ENCODE measurements around the gene NAGLU.
A peak's percentile ranks its signal among the peaks of the same experiment; 100 is the strongest.

NAGLU gene

DNA sequence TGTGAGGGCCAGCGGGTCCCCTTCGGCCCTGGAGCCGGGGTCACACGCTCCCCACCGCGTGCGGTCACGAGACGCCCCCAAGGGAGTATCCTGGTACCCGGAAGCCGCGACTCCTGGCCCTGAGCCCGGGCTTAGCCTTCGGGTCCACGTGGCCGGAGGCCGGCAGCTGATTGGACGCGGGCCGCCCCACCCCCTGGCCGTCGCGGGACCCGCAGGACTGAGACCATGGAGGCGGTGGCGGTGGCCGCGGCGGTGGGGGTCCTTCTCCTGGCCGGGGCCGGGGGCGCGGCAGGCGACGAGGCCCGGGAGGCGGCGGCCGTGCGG is at the start of gene NAGLU:
TSS of gene NAGLU (plus strand) at position 194 of the 324 bp plus-strand sequence. CDS start at position 226, 32 bp downstream.
- ATAC-seq (replicated peaks) (peak; percentile 93 to 95), DNase-seq (peak; percentile 92)
- Mint-ChIP-seq H3K4me1 (peaks cover 24 to 46% of the 10 kb centered on the region in 2 donors), H3K4me3 (peak within 1 kb of the TSS; percentile 96 to 98), H3K27ac (peak within 1 kb of the TSS; percentile 94), H3K36me3 (peaks cover 24 to 25% of the 10 kb centered on the region in 2 donors), H3K9me3 (no peaks in the 10 kb centered on the region), H3K27me3 (no peaks in the 10 kb centered on the region)

DNA sequence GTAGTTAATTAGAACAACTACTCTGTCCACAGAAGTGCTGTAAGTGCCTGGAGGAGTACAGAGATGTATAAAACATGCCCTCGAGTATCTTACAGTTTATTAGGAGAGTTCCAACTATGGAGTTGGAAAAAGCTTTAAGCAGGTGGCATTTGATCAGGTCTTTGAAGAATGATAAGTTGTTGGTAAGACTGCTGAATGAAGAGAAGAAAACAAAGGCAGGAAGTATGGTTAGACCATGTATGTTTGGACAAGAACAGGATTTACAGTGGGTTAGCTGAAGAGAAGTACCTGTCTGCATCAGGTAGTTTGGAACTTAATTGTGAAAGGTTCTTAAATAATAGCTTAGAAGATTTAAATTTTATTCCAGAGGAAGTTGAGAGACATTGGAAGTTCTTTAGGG is 48.0 kb upstream of the NAGLU start:
- Mint-ChIP-seq H3K4me1 (peaks cover 2 to 10% of the 10 kb centered on the region in 2 donors), H3K4me3 (no peak overlapping the region), H3K36me3 (peaks cover 35% of the 10 kb centered on the region in 2 donors), H3K27ac (no peak overlapping the region), H3K9me3 (no peaks in the 10 kb centered on the region), H3K27me3 (no peaks in the 10 kb centered on the region)
- ATAC-seq (replicated peaks) = no peak
- no peak for DNase-seq

DNA sequence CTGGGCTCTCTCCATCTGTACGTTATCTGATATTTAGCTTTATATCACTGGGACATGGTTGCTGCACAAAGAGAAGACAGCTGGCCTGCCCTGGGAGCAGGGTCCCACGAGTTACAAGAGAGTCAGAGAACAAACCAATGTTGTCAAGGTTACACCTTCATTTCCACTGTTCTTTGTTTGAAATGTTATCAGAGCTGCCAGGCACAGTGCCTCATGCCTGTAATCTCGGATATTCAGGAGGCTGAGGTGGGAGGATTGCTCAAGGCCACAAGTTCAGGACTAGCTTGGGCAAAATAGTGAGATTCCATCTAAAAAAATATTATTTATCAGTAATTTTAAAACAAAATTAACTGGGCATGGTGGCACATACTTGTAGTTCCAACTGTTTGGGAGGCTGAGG is 42.7 kb upstream of the NAGLU start:
- Mint-ChIP-seq H3K36me3 (peaks cover 42 to 49% of the 10 kb centered on the region in 2 donors), H3K27me3 (no peaks in the 10 kb centered on the region), H3K4me1 (peaks cover 9 to 16% of the 10 kb centered on the region in 2 donors), H3K27ac (no peak overlapping the region), H3K4me3 (no peak overlapping the region), H3K9me3 (no peaks in the 10 kb centered on the region)
- no peak for DNase-seq
- no peak for ATAC-seq (replicated peaks)

DNA sequence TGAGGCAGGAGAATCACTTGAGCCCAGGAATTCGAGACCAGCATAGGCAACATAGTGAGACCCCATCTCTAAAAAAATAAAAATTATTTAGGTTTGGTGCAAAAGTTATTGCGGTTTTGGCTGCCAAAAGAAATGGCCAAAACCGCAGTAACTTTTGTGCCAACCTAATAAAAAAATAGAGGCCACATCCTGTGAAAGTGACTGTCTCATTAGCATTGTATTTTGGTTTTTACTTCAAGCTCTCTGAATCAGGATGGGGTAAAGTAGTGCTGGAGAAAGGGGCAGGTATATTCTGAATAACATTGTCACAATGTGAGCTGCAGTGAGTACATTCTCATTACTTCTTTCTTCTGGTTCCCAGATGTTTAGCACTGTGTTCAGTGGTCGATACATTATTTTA is 41.4 kb upstream of the NAGLU start:
- ATAC-seq (replicated peaks) (no peak), DNase-seq (no peak)
- no peaks in the 10 kb centered on the region for H3K9me3 Mint-ChIP-seq
- H3K4me1 Mint-ChIP-seq = peaks cover 9 to 16% of the 10 kb centered on the region in 2 donors
- no peaks in the 10 kb centered on the region for H3K27me3 Mint-ChIP-seq
- H3K4me3 Mint-ChIP-seq = no peak overlapping the region
- H3K27ac Mint-ChIP-seq = no peak overlapping the region
- peaks cover 36 to 46% of the 10 kb centered on the region in 2 donors for H3K36me3 Mint-ChIP-seq

DNA sequence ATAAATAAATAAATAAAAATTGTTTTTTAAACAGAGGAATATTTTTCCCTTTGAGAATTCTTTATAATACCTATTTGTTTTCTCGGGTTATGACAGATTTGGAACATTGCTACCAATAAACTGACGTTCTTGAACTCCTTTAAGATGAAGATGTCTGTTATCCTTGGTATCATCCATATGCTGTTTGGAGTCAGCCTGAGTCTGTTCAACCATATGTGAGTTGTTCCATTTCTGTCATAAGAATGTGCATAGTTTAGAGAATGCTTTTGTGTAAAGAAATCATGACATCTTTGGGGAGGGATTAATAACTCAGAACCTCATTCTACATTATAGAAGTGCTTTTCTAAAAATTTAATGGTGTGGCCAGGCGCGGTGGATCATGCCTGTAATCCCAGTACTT is 37.2 kb upstream of the NAGLU start:
- H3K36me3 Mint-ChIP-seq = peaks cover 42 to 52% of the 10 kb centered on the region in 2 donors
- ATAC-seq (replicated peaks) (no peak), DNase-seq (no peak)
- H3K27ac Mint-ChIP-seq = no peak overlapping the region
- no peaks in the 10 kb centered on the region for H3K27me3 Mint-ChIP-seq
- no peaks in the 10 kb centered on the region for H3K9me3 Mint-ChIP-seq
- H3K4me3 Mint-ChIP-seq = no peak overlapping the region
- peaks cover 11 to 16% of the 10 kb centered on the region in 2 donors for H3K4me1 Mint-ChIP-seq

DNA sequence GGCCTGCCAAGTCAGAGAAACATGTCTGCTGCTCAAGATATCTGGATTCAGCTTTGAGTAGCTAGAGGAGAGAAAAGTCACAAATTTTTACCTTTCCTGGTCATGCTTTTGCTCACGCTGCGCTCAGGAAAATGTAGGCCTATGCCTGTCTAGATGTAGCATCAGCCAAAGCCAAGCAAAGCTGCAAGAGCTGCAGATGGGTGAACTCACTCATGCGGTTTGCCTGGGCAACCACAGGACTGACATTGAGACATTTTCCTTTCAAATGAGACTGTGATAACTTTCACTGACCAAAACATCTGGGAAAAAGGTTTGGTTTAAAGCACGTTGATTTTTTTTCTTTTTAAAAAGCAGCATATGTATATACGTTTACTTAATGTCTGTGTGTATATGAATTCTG is 34.0 kb upstream of the NAGLU start:
- no peaks in the 10 kb centered on the region for H3K27me3 Mint-ChIP-seq
- H3K4me1 Mint-ChIP-seq = peaks cover 0 to 2% of the 10 kb centered on the region in 2 donors
- H3K27ac Mint-ChIP-seq = peak overlapping the region; percentile 25
- no peaks in the 10 kb centered on the region for H3K9me3 Mint-ChIP-seq
- H3K36me3 Mint-ChIP-seq = peaks cover 38 to 52% of the 10 kb centered on the region in 2 donors
- DNase-seq (no peak), ATAC-seq (replicated peaks) (no peak)
- H3K4me3 Mint-ChIP-seq = no peak overlapping the region

DNA sequence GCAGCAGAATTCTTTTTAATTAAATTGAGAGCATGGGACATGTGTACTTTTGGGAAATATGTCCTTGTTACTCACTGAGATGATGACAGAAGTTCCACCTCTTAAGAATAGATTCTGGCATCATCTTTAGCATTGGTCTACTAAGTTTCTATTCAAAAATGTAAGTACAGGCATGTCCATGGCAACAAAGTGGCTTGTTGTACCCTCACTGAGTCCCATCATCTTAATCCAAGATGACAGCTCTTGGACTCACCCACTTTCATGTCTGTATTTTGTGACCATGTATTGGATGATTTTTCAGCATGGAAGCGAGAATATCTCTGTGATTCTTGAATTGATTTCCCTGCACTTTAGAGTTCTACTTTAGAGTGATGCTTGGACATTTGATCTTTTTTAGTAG is 33.1 kb upstream of the NAGLU start:
- Mint-ChIP-seq H3K27me3 (no peaks in the 10 kb centered on the region), H3K4me1 (peaks cover 0 to 2% of the 10 kb centered on the region in 2 donors), H3K4me3 (no peak overlapping the region), H3K27ac (no peak overlapping the region), H3K36me3 (peaks cover 42 to 61% of the 10 kb centered on the region in 2 donors), H3K9me3 (no peaks in the 10 kb centered on the region)
- ATAC-seq (replicated peaks) (no peak), DNase-seq (no peak)

DNA sequence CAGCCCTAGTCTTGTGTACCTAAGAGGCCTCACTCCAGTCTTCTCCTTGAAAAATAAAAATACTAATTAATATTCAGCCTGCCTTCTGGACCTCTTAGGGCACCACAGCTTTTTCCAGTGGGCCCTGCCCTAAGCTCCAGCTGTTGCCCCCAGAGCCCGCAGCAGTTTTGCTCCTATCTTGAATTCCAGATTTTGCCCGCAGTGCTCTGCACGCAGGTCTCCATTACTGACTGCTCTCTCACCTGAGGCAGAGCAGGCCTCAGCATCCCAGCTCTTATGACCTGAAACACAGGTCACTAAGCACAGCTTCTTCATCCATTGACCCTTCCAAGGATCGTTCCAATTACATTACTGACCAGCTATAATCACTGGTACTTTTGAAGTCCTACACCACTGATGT is 28.4 kb upstream of the NAGLU start:
- no peaks in the 10 kb centered on the region for H3K27me3 Mint-ChIP-seq
- ATAC-seq (replicated peaks) (no peak), DNase-seq (no peak)
- peaks cover 68 to 91% of the 10 kb centered on the region in 2 donors for H3K36me3 Mint-ChIP-seq
- H3K9me3 Mint-ChIP-seq = no peaks in the 10 kb centered on the region
- H3K4me1 Mint-ChIP-seq = peaks cover 39 to 42% of the 10 kb centered on the region in 2 donors
- H3K27ac Mint-ChIP-seq = no peak overlapping the region
- no peak overlapping the region for H3K4me3 Mint-ChIP-seq

DNA sequence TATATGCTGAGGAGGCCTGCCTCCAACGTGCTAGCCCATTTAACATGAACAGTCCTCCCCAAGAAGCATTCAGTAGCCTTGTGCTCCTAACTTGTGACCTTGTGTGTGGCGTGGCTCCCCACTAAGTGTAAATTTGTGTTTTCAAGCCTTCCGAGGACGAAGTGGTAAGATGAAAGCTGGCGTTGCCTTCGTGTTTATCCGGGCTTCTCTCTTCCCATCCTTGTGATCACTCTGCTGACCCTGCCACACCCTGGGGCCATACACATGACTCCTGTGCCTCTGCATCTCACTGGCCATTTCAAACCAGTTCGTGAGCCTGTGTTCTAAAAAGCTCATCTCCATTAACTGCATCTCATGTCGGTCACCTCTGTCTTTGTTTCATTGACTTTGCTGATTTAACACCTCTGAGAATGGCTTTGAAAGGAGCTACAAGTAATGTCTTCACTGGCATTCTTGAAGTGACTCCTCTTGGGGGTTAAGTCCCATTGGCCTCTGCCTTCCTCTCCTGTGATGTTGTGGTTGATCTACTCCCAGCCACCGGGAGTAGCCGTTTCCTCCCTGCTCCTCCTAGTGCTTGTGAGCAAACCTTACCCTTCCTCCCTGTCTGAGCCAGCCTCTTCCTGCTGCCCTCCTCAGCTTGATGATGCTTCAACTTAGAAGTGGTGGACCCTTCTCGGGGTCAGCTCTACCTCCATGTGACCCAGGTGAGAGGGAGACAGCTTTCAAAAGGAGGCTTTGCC is 27.4 kb upstream of the NAGLU start:
- peak overlapping the region; percentile 25 for H3K27ac Mint-ChIP-seq
- peak overlapping the region in 1 of 2 donors; percentile 12 for H3K4me3 Mint-ChIP-seq
- no peaks in the 10 kb centered on the region for H3K9me3 Mint-ChIP-seq
- ATAC-seq (replicated peaks) (no peak), DNase-seq (no peak)
- H3K4me1 Mint-ChIP-seq = peaks cover 45 to 46% of the 10 kb centered on the region in 2 donors
- no peaks in the 10 kb centered on the region for H3K27me3 Mint-ChIP-seq
- peaks cover 66 to 89% of the 10 kb centered on the region in 2 donors for H3K36me3 Mint-ChIP-seq

DNA sequence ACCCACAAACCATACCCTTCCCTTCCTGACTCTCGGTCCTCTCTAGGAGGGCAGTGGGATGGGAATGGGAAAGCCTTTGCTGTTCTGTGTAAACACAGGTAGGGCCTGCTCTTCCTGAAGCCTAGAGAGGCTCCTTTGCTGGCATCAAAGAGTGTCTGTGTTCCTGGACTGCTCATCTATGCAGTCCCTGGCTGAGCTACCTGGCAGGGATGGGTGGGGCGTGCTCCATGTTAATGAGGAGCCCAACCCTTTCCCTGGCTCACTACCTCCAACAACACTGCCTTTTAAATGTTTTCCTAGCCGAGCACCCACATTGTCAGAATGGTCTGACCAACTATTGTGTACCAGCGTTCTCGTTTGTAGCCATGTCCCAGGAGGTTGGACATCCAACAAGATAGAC is 26.6 kb upstream of the NAGLU start:
- Mint-ChIP-seq H3K27ac (no peak overlapping the region), H3K9me3 (no peaks in the 10 kb centered on the region), H3K4me1 (peaks cover 46 to 49% of the 10 kb centered on the region in 2 donors), H3K27me3 (no peaks in the 10 kb centered on the region), H3K36me3 (peaks cover 64 to 87% of the 10 kb centered on the region in 2 donors), H3K4me3 (peak overlapping the region; percentile 11 to 48)
- ATAC-seq (replicated peaks) (no peak), DNase-seq (no peak)

DNA sequence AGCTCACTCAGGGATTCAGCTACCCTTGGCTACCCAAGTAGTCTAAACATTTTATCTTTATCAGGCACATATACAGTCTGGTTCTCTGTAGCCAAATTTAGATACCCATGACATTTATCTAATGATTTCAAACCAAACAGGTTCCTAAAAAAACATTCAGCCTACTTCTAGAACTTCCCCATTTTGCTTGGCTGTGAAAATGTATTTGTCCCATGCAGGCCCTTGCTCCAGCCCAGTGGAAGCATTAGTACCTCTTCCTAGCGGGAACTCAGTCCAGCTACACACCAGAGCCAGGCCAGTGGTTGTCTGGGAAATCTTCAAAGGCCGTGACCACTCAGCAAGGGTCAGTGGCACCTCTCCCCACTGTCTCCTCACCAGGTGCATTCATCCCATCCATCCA is 26.2 kb upstream of the NAGLU start:
- Mint-ChIP-seq H3K27me3 (no peaks in the 10 kb centered on the region), H3K4me1 (peaks cover 46 to 49% of the 10 kb centered on the region in 2 donors), H3K27ac (no peak overlapping the region), H3K36me3 (peaks cover 62 to 85% of the 10 kb centered on the region in 2 donors), H3K4me3 (peak overlapping the region; percentile 11 to 48), H3K9me3 (no peaks in the 10 kb centered on the region)
- DNase-seq (no peak), ATAC-seq (replicated peaks) (peak; percentile 12 to 26)

DNA sequence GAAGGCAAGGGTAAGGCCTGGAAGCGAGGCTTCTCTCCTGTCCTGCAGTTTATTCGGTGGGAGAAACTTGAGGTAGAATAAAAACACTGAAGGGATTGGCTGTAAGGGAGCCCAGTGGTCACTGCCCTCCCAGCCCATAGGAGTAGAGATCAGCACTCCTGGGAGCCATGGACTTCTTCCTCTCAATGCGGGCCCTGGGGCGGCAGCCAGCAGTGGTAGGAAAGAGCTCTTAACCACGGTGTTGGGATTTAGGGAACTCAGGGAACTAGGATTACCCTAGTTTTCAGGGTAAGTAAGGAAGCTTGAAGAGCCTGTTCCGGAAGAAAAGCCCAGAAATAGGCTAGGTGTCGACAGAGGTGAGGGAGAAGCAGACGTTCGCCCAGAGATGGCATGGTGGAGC is 23.8 kb upstream of the NAGLU start:
- Mint-ChIP-seq H3K4me3 (peak overlapping the region; percentile 51 to 53), H3K9me3 (no peaks in the 10 kb centered on the region), H3K4me1 (peaks cover 49 to 57% of the 10 kb centered on the region in 2 donors), H3K36me3 (peaks cover 62 to 80% of the 10 kb centered on the region in 2 donors), H3K27ac (peak overlapping the region; percentile 91), H3K27me3 (no peaks in the 10 kb centered on the region)
- ATAC-seq (replicated peaks) (no peak), DNase-seq (no peak)

DNA sequence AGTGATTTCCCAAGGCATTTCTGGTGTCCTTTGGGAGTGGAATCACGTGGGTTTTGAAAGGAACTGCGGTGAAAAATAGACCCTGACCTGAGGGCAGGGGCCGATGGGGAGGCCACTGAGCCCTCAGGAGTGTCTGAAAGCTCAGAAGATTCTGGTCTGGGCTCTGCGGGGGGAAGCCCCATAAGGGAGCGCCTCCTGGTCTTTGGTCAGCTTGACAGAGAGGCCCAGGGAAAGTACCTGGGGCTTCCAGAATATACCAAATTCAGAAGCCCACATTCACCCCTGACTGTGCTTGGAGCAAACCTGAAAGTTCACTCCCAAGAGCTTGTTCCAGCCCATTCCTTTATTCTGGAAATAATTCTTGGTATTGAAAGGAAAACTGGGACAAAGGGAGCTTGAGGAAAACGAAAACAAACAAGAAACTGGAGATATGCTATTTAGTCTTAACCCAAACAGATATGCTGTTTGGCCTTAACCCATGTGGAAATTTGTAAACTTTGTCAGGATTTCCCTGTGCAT is 23.2 kb upstream of the NAGLU start:
- no peaks in the 10 kb centered on the region for H3K9me3 Mint-ChIP-seq
- peak; percentile 75 to 83 for ATAC-seq (replicated peaks)
- H3K4me3 Mint-ChIP-seq = no peak overlapping the region
- peaks cover 49 to 61% of the 10 kb centered on the region in 2 donors for H3K4me1 Mint-ChIP-seq
- H3K27ac Mint-ChIP-seq = peak overlapping the region; percentile 91
- no peak for DNase-seq
- H3K27me3 Mint-ChIP-seq = no peaks in the 10 kb centered on the region
- peaks cover 62 to 80% of the 10 kb centered on the region in 2 donors for H3K36me3 Mint-ChIP-seq

DNA sequence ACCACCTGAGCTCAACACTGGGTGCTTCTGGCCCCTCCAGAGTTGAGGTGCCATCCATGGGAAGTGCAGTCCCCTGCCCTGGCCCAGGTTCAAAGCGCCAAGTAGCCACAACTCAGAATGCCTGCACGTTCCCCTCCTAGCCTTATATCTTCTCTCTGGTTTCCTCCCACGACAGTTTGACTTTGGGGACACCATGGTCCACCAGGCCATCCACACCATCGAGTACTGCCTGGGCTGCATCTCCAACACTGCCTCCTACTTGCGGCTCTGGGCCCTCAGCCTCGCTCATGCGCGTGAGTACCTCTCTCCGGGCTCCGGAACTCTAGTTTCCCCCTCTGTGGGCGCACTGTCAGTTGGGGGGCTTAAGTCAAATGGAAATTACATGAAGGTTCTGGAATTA is 22.4 kb upstream of the NAGLU start:
- Mint-ChIP-seq H3K4me1 (peaks cover 47 to 61% of the 10 kb centered on the region in 2 donors), H3K9me3 (no peaks in the 10 kb centered on the region), H3K4me3 (no peak overlapping the region), H3K27me3 (no peaks in the 10 kb centered on the region), H3K36me3 (peaks cover 57 to 78% of the 10 kb centered on the region in 2 donors), H3K27ac (no peak overlapping the region)
- ATAC-seq (replicated peaks) (no peak), DNase-seq (no peak)

DNA sequence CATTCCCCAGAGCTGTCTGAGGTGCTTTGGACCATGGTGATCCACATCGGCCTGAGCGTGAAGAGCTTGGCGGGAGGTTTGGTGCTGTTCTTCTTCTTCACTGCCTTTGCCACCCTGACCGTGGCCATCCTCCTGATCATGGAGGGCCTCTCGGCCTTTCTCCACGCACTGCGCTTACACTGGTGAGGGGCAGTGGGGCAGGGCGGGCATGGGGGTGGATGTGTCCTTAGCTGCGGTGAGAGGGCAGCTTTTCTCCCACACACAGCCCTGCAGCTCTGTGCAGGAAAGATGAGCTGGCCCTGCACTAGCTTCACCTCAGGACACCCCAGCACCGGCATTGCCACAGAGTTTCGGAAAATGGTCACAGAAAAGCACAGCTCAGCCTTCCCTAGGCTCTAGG is 21.8 kb upstream of the NAGLU start:
- H3K4me1 Mint-ChIP-seq = peaks cover 42 to 59% of the 10 kb centered on the region in 2 donors
- no peak for ATAC-seq (replicated peaks)
- H3K9me3 Mint-ChIP-seq = no peaks in the 10 kb centered on the region
- no peak overlapping the region for H3K4me3 Mint-ChIP-seq
- H3K27me3 Mint-ChIP-seq = no peaks in the 10 kb centered on the region
- peaks cover 55 to 76% of the 10 kb centered on the region in 2 donors for H3K36me3 Mint-ChIP-seq
- DNase-seq = no peak
- no peak overlapping the region for H3K27ac Mint-ChIP-seq
